OCI-LY3 (cell line): ENCODE results near the gene AKAP17A.
"Not testable (repeated sequence)": the region's sequence is repeated elsewhere in the genome, so short reads cannot be mapped to it uniquely, and the experiment has no call there.

Experiments
- EZH2phosphoT487 ChIP-seq: fragments of 200-600 bp; shearing (Covaris generic); IDR thresholded peaks from 2 replicates; pipeline ENCODE4 v1.6.1; 2018; ENCODE audit warnings: antibody characterized with exemption, mixed run types, low read depth
- TF ChIP-seq, protein P1 (sequence below): fragments of 200-600, 300-600 bp; sonication (generic); IDR thresholded peaks from 2 replicates; pipeline ENCODE4 v1.5.1; 2014; ENCODE audit warnings: antibody characterized with exemption, low read length, low read depth

GRCh38 chrX:1564077-1564476, 27.3 kb upstream of the AKAP17A start:
- TF ChIP-seq, protein P1, sequence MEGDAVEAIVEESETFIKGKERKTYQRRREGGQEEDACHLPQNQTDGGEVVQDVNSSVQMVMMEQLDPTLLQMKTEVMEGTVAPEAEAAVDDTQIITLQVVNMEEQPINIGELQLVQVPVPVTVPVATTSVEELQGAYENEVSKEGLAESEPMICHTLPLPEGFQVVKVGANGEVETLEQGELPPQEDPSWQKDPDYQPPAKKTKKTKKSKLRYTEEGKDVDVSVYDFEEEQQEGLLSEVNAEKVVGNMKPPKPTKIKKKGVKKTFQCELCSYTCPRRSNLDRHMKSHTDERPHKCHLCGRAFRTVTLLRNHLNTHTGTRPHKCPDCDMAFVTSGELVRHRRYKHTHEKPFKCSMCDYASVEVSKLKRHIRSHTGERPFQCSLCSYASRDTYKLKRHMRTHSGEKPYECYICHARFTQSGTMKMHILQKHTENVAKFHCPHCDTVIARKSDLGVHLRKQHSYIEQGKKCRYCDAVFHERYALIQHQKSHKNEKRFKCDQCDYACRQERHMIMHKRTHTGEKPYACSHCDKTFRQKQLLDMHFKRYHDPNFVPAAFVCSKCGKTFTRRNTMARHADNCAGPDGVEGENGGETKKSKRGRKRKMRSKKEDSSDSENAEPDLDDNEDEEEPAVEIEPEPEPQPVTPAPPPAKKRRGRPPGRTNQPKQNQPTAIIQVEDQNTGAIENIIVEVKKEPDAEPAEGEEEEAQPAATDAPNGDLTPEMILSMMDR, result not testable (repeated sequence)
- TF ChIP-seq EZH2phosphoT487, result not testable (repeated sequence)
